ENCODE results near the gene FAM222B.
"Not testable (repeated sequence)": the region's sequence is repeated elsewhere in the genome, so short reads cannot be mapped to it uniquely, and the experiment has no call there.

The FAM222B gene

DNA sequence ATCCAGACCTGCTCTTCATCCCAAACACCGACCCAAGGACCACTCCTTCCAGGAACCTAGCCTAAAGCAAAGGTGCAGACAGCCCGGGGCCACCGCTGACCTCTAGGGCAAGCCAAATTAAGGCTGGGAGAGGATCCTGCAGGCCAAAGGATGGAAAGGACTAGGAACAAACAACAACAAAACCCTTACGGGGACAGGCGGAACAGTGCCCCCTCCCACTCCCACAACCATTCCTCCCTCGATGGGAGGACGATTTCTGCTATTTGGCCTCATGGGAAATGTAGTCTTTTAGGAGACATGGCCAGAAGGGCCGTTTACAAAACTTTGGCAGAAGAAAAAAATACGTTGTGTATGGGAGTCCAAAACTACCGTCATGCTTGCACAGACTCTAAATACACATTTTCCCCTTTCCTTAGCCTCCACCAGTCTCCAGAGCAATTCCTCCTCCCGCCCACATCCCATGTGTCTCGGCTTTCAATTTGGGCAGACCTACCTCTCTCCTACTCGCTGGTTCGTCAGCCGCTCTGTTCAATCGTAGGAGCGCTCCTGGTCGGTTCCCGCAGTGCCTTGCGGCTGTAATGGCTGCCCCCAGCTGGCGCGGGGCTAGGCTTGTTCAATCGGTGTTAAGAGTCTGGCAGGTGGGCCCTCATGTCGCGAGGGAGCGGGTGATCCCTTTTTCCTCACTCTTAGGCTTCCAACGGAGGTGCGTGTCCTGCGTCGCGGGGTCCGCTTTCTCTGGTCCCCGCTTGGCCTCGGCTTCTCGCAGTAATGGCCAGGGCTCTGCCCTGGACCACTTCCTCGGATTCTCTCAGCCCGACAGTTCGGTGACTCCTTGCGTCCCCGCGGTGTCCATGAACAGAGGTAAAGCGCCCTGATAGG is 12.1 kb upstream of the FAM222B start, which contains the start of gene ERAL1:
TSS of gene ERAL1 (plus strand) at position 560 of the 879 bp plus-strand sequence. CDS start at position 579, 19 bp downstream.
- H3K27me3 Mint-ChIP-seq (ENCODE audit: low read depth, poor library complexity), result peaks cover 4% of the 10 kb centered on the region
- H3K27ac Mint-ChIP-seq, result peak within 1 kb of the TSS; percentile 82
- H3K36me3 Mint-ChIP-seq (ENCODE audit: low read depth), result peaks cover 22% of the 10 kb centered on the region
- H3K4me3 Mint-ChIP-seq, result peak within 1 kb of the TSS; percentile 93
- DNase-seq, result peak; percentile 79
- TF ChIP-seq, protein P1, sequence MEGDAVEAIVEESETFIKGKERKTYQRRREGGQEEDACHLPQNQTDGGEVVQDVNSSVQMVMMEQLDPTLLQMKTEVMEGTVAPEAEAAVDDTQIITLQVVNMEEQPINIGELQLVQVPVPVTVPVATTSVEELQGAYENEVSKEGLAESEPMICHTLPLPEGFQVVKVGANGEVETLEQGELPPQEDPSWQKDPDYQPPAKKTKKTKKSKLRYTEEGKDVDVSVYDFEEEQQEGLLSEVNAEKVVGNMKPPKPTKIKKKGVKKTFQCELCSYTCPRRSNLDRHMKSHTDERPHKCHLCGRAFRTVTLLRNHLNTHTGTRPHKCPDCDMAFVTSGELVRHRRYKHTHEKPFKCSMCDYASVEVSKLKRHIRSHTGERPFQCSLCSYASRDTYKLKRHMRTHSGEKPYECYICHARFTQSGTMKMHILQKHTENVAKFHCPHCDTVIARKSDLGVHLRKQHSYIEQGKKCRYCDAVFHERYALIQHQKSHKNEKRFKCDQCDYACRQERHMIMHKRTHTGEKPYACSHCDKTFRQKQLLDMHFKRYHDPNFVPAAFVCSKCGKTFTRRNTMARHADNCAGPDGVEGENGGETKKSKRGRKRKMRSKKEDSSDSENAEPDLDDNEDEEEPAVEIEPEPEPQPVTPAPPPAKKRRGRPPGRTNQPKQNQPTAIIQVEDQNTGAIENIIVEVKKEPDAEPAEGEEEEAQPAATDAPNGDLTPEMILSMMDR (IDR thresholded peaks at IDR 0.05), result no peak
- no peaks in the 10 kb centered on the region for H3K9me3 Mint-ChIP-seq
- H3K4me1 Mint-ChIP-seq, result peaks cover 21% of the 10 kb centered on the region

DNA sequence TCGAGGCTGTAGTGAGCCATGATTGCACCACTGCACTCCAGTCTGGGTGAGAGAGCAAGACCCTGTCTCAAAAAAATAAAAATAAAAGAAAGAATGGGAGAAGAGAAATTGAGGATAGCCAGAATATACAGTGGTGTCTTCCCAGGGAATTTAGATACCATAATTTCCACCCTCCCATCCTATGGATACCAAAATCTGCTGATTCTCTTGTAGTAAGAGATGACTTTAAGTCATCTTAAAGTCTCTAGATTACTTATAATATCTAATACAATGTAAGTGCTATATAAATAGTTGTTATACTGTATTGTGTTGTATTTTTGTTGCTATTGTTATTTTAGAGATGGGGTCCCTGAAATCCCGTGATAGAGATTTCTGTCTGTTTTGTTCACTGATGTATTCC is 10.7 kb upstream of the FAM222B start:
- H3K9me3 Mint-ChIP-seq, result no peaks in the 10 kb centered on the region
- no peak for DNase-seq
- H3K27me3 Mint-ChIP-seq (ENCODE audit: low read depth, poor library complexity), result peaks cover 6% of the 10 kb centered on the region
- TF ChIP-seq, protein P1 (IDR thresholded peaks at IDR 0.05), result no peak
- peak overlapping the region; percentile 38 for H3K4me3 Mint-ChIP-seq
- peaks cover 21% of the 10 kb centered on the region for H3K4me1 Mint-ChIP-seq
- peaks cover 12% of the 10 kb centered on the region for H3K36me3 Mint-ChIP-seq (ENCODE audit: low read depth)
- H3K27ac Mint-ChIP-seq, result no peak overlapping the region

DNA sequence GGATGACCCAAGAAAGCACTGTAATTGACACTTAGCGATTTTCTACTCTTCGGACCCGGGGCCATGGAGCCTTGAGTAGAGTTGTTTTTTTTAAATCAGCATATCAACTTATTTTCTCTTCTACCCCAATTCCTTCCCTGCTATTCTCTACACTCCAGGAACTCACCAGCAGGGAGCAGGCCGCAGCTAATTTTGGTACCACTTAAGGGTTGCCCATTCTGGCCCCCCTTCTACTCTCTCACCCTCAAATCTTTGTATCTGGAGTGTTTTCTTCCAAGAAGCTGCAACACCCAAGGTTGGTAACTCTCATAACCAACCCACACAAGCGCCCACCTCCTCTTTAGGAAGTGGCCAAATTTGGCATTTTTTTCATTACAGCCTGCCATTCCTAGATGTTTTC is 6.7 kb upstream of the FAM222B start:
- DNase-seq, result no peak

DNA sequence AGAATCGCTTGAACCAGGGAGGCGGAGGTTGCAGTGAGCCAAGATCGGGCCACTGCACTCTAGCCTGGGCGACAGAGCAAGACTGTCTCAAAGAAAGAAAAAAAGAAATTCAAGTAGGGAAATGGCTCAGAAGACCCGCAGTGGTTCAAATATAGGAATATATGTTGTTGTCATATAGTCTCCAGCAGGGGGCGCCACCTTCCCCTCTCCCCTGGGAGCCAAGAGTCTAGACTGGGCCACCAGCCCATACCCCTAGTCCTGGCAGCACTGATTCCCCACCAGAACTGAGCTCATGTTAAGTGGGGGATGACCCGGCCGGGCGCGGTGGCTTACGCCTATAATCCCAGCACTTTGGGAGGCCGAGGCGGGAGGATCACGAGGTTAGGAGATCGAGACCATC is 6.1 kb upstream of the FAM222B start:
- H3K4me3 Mint-ChIP-seq; H3K27me3 Mint-ChIP-seq (ENCODE audit: low read depth, poor library complexity); H3K9me3 Mint-ChIP-seq; DNase-seq; H3K36me3 Mint-ChIP-seq (ENCODE audit: low read depth); H3K27ac Mint-ChIP-seq; H3K4me1 Mint-ChIP-seq: not testable (repeated sequence)
- TF ChIP-seq, protein P1 (IDR thresholded peaks at IDR 0.05), result peak; percentile 35

More for the DNA sequence above, 6.7 kb upstream of the FAM222B start:
- Mint-ChIP-seq H3K4me1 (peaks cover 1% of the 10 kb centered on the region), H3K9me3 (no peaks in the 10 kb centered on the region), H3K27me3 (ENCODE audit: low read depth, poor library complexity) (peaks cover 7% of the 10 kb centered on the region), H3K27ac (no peak overlapping the region), H3K4me3 (no peak overlapping the region), H3K36me3 (ENCODE audit: low read depth) (no peaks in the 10 kb centered on the region)
- TF ChIP-seq, protein P1 (IDR thresholded peaks at IDR 0.05), result no peak

DNA sequence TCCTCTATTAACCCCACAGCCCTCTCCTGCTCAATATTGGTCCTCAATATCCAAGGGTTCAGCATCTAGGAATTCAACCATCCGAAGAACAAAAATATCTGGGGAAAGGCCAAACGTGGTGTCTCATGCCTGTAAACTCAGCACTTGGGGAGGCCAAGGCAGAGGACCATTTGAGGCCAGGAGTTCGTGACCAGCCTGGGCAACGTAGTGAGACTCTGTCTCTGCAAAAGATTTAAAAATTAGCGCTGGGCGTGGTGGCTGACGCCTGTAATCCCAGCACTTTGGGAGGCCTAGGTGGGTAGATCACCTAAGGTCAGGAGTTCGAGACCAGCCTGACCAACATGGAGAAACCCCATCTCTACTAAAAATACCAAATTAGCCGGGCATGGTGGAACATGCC is 4.1 kb upstream of the FAM222B start:
- DNase-seq, H3K4me1 Mint-ChIP-seq, H3K27ac Mint-ChIP-seq: not testable (repeated sequence)

DNA sequence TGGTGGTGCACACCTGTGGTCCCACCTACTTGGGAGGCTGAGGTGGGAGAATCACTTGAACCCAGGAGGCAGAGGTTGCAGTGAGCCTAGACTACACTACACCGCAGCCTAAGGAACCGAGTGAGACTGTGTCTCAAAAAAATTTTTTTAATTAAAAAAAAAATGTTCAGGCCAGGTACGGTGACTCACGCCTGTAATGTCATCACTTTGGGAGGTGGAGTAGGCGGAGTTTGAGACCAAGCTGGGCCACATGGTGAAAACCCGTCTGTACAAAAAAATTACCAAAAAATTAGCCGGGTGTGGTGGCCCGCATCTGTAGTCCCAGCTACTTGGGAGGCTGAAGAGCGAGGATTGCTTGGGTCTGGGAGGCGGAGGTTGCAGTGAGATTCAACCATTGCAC is 3.6 kb upstream of the FAM222B start:
- Mint-ChIP-seq H3K27ac (no peak overlapping the region), H3K9me3 (no peaks in the 10 kb centered on the region), H3K36me3 (ENCODE audit: low read depth) (no peaks in the 10 kb centered on the region), H3K4me1 (peaks cover 13% of the 10 kb centered on the region), H3K27me3 (ENCODE audit: low read depth, poor library complexity) (peaks cover 9% of the 10 kb centered on the region), H3K4me3 (no peak overlapping the region)
- TF ChIP-seq, protein P1 (IDR thresholded peaks at IDR 0.05), result no peak
- DNase-seq, result no peak

More for the DNA sequence above, 4.1 kb upstream of the FAM222B start:
- H3K4me3 Mint-ChIP-seq; H3K36me3 Mint-ChIP-seq (ENCODE audit: low read depth); H3K27me3 Mint-ChIP-seq (ENCODE audit: low read depth, poor library complexity); H3K9me3 Mint-ChIP-seq: not testable (repeated sequence)

All from nephron progenitor cell (in vitro differentiated cells).